GM12891 (cell line): Measurements from ENCODE around the gene MXD3.
"Not testable (repeated sequence)": the region's sequence is repeated elsewhere in the genome, so short reads cannot be mapped to it uniquely, and the experiment has no call there.

Source experiments
- DNase-seq: peaks from one replicate; pipeline ENCODE4 v3.0.0; 2011; ENCODE audit warnings: low spot score; ENCODE audit not compliant: insufficient read length
- FAIRE-seq: peaks from 2 replicates; lab custom pipeline; 2011; peaks lifted over from hg19 to GRCh38; lab: Jason Lieb, UNC
- PAX5 ChIP-seq: IDR thresholded peaks from 2 replicates; pipeline ENCODE4 v1.6.1; 2011; ENCODE audit warnings: low read length, moderate library complexity, mild to moderate bottlenecking; ENCODE audit not compliant: insufficient read depth, severe bottlenecking
- POLR2A ChIP-seq: IDR thresholded peaks from 2 replicates; pipeline ENCODE4 v1.6.1; 2011; ENCODE audit warnings: low read depth, low read length, control low read depth
- POLR2AphosphoS5 ChIP-seq: IDR thresholded peaks from 2 replicates; pipeline ENCODE4 v1.6.1; 2011; ENCODE audit warnings: low read depth, low read length, control low read depth
- POU2F2 ChIP-seq: IDR thresholded peaks from 2 replicates; pipeline ENCODE4 v1.6.1; 2011; ENCODE audit warnings: low read depth, mild to moderate bottlenecking, control low read depth, low read length, moderate library complexity
- SPI1 ChIP-seq: IDR thresholded peaks from 2 replicates; pipeline ENCODE4 v1.6.1; 2011; ENCODE audit warnings: low read depth, low read length, control low read depth
- TAF1 ChIP-seq: IDR thresholded peaks from 2 replicates; pipeline ENCODE4 v1.6.1; 2011; ENCODE audit warnings: low read depth, low read length, control low read depth

Gene MXD3

DNA sequence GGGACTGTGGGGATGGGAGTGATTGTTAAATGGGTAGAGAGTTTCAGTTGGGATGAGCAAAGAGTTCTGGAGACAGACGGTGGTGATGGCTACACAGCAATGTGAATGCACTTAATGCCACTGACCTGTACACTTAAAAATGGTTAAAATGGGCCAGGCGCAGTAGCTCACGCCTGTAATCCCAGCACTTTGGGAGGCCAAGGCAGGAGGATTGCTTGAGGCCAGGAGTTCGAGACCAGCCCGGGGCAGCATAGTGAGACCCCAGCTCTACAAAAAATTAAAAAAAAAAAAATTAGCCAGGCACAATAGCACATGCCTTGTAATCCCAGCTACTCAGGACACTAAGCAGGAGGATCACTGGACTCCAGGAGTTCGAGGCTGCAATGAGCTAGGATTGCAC lies 32.1 kb upstream of the MXD3 start:
- TF ChIP-seq POLR2AphosphoS5 (no peak), SPI1 (no peak), PAX5 (no peak), TAF1 (no peak)
- FAIRE-seq = no peak
- DNase-seq = no peak

- FAIRE-seq = not testable (repeated sequence)
These were observed 31.3 kb upstream of the MXD3 start for GRCh38 chr5:177343000-177343399.

DNA sequence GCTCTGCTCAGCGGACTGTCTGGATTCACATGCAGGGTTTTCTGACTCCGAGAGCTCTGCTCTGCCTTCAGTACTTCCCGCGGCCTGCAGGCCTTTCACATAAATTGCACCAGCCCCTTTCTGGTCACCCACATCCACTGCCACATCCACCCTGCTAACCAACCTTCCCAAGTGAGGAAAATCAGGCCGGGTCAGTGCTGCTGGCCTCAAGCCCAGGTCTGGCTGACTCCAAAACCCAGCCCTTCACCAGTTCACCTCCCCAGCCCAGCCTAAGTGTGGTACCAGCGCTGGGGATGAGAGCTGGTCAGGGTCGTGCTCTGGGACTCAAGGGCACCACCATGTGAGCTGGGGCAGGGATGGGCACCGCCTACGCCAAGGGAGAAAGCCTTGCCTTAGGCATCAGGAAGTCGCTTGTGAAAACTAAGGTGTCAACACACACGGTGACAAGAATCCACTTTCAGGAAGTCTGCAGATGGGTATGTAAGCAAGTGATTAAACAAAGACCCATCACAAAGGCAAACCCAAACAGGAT lies 27.5 kb upstream of the MXD3 start:
- FAIRE-seq (no peak), DNase-seq (no peak)

More at GRCh38 chr5:177343000-177343399, 31.3 kb upstream of the MXD3 start:
- DNase-seq = not testable (repeated sequence)

DNA sequence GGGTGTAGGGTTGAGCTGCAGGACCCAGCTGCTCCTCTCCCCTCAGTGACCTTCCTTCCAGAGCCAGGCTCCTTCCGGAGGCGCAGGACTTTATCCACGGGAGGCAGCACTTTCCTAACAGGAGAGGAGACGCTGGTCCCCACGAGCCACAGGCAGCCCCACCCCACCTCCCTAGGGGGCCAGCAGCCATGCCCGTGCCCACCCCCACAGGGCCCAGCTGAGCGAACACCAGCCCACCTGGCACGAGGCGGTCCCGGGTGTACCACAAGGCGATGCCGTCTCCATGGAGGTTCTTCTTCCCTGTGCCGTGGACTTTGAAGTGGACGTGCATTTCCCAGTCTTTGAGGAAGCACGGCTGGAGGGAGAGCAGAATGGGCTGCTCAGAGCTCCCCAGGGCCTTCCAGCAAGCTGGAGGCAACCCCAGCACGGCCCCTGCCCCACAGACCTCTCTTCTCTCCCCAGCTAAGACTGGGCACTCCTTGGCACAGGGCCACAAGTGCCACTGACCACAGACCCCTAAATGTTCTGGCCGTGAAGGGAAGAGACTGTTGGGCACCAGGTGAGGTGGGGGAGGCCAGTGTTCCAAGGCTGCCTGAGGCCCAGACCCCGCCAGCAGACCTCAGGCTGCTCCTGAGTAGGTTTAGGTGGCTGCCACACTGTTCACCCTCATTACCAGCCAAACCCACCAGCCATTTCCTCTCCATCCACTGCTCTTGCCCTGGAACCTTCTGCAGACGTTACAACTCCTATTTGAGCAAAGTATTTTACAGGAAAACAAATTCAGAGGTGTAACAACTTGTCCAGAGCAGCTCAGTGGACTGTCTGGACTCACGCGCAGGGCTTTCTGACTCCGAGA lies 26.8 kb upstream of the MXD3 start:
- TF ChIP-seq POLR2AphosphoS5 = no peak
- TF ChIP-seq PAX5 = no peak
- no peak for TF ChIP-seq TAF1
- no peak for TF ChIP-seq POU2F2
- TF ChIP-seq SPI1 = no peak
- TF ChIP-seq POLR2A = no peak
- no peak for FAIRE-seq
- DNase-seq = no peak

More for the DNA sequence above, 27.5 kb upstream of the MXD3 start:
- TF ChIP-seq SPI1 = no peak
- TF ChIP-seq POLR2A = no peak
- TF ChIP-seq PAX5 = no peak
- no peak for TF ChIP-seq TAF1
- no peak for TF ChIP-seq POU2F2
- no peak for TF ChIP-seq POLR2AphosphoS5

DNA sequence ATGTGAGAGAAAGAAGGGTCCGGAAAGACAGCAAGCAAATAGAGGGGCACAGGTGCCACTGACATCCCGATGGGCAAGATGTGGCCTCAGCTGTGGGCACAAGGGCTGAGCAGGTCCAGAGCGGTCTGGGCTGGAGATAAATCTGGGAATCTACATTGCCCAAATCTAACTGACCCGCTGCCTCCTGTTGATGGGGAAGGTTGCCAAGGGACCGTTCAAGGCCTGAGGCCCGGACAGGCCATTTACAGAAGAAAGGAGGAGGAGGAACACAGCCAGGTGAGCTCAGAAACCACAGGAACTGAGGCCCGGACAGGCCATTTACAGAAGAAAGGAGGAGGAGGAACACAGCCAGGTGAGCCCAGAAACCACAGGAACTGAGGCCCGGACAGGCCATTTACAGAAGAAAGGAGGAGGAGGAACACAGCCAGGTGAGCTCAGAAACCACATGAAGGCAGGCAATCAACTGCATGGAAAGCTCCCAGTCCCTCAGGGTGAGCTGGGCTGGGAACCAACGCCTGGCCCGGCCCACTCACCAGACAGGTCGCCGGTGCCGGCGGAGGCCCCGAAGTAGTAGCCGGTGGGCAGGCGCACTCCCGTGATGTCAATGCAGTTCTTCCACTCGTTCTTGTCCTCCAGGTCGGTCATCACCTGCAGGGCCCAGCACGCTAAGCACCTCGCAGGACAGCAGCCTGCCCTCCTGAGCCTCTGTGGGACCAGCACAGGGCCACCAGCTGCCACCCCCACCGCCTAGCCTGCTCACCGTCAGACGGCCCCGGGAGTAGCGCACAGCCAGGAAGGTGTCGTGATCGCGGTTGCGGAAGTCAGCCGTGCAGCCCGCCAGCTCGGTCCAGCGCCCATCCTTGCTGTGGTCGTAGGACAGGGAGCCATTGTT lies 25.2 kb upstream of the MXD3 start:
- no peak for FAIRE-seq
- no peak for DNase-seq
- no peak for TF ChIP-seq TAF1
- TF ChIP-seq POLR2AphosphoS5 = no peak
- no peak for TF ChIP-seq SPI1
- TF ChIP-seq POLR2A = no peak
- no peak for TF ChIP-seq POU2F2
- TF ChIP-seq PAX5 = no peak

DNA sequence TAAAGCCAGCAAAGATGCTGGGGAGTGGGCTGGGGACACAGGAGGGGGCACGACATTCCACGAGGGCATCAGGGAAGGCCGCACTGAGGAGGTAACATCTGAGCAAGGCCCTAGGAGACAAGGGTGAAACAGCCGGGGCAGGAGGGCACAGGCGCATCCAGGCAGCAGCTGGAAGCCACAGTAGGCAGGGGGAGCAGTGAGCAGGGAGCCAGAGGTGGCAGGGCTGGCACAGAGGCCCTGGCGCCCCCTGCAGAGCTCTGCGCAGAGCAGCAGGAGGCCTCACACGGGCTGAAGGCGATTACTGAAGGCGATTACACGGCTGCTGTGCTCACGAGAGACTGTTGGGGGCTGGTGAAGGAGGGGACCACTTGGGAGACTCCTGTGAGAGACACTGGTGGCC lies 24.4 kb upstream of the MXD3 start:
- DNase-seq (no peak), FAIRE-seq (no peak)
- TF ChIP-seq POLR2A (no peak), TAF1 (no peak)

GRCh38 chr5:177335701-177336065 lies 24.0 kb upstream of the MXD3 start:
- TF ChIP-seq SPI1 = no peak
- no peak for TF ChIP-seq POLR2AphosphoS5
- TF ChIP-seq POLR2A = no peak
- TF ChIP-seq PAX5 = no peak
- TF ChIP-seq TAF1 = no peak
- TF ChIP-seq POU2F2 = no peak
- DNase-seq (no peak), FAIRE-seq (no peak)

DNA sequence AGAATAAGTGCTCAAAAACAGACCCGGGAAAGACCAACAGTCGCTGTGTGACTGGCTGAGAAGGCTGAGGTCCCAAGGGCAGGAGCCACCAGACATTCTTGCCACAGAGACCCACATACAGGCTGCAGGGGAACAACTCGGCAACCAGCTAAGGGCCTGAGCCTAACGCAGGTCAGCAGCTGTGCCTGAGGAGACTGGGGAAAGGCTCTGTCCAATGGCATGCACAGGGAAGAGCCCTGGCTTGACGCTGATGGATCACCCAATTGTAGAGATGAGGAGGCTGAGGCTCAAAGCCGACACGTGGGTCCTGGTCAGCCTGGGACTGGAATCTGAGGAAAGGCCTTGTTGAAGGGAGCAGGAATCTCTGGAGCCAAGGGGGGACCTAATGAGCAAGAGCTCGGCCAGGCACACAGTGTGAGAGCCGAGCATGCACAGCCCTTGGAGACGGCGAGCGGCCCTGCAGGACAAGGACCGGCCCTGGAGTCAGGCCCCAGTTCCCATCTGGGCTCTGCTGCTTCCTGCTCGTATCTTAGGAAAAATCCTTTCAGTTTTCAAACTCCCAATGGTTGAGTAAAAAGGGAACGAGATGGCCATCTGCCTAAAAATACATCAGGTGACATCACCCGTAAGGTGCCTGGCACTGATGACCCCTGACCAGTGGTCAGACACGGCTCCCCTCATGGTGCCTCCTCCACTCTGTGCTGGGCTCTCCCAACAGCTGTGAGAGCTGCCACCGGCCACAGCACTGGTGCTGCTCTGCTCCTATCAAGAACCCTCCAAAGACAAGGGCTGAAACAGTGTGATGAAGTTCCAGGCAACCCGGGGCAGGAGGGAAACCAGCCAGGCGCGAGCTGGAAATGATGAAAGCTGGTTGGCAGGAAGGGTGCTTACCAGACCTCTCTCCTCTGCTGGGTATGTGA lies 23.3 kb upstream of the MXD3 start:
- FAIRE-seq (no peak), DNase-seq (no peak)
- no peak for TF ChIP-seq PAX5
- TF ChIP-seq POLR2A = no peak
- TF ChIP-seq SPI1 = no peak
- TF ChIP-seq POLR2AphosphoS5 = no peak
- TF ChIP-seq TAF1 = no peak
- TF ChIP-seq POU2F2 = no peak

DNA sequence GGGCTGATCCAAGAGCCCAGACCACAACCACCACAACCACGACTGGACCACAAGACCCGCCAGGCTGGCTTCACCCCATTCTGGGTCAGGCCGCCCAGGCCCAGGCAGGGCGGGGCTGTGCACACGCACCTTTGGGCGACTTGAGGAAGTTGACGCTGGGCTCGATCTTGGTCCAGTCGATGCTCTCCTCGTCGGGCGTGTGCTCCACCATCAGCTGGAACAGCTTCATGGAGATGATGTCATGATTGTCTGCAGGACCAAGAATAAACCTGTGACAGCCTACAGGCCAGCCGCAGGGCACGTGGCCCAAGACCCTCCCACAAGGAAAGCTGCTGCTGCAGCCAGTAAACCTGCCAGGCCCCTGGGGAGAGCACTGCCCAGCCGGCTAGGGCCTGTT lies 22.5 kb upstream of the MXD3 start:
- FAIRE-seq (no peak), DNase-seq (no peak)
- no peak for TF ChIP-seq SPI1
- TF ChIP-seq POU2F2 = no peak
- TF ChIP-seq PAX5 = no peak
- no peak for TF ChIP-seq POLR2A
- no peak for TF ChIP-seq TAF1
- no peak for TF ChIP-seq POLR2AphosphoS5
